Fibroblast of the aortic adventitia (primary cell): ENCODE results near the gene DNAJC12. TPM values are rescaled to one million over a fixed set of nuclear protein-coding genes. Genes with fewer than 3 reads are reported as not detected.
"Not testable (repeated sequence)": the region's sequence is repeated elsewhere in the genome, so short reads cannot be mapped to it uniquely, and the experiment has no call there.

Source experiments
- DNase-seq: peaks from one replicate; pipeline ENCODE4 v3.0.0-alpha.2; 2010; ENCODE audit warnings: low read depth
- H3K4me3 ChIP-seq: 2 replicates; pipeline ENCODE4 v1.5.1; 2011; ENCODE audit warnings: low read depth, mild to moderate bottlenecking, control low read depth, low read length, moderate library complexity
- CTCF ChIP-seq: IDR thresholded peaks from 2 replicates; pipeline ENCODE4 v1.5.1; 2011; ENCODE audit warnings: mild to moderate bottlenecking, low read length, control low read depth, inconsistent platforms; ENCODE audit not compliant: insufficient read depth
- total RNA-seq: library from RNA; depleted of rRNA; stranded (reverse); fragments of >200 nt; gene quantifications from 2 replicates; pipeline ENCODE4 v1.2.3, GENCODE V29; 2012; ENCODE audit warnings: low replicate concordance

The DNAJC12 gene
- total RNA-seq, 1 donor: 1.1 TPM

GRCh38 chr10:67784474-67784873 is 53.5 kb downstream of the DNAJC12 start:
- no peak for TF ChIP-seq CTCF
- DNase-seq: peak; percentile 72
- no peak overlapping the region for H3K4me3 ChIP-seq

- H3K4me3 ChIP-seq: no peak overlapping the region
- DNase-seq: no peak
- TF ChIP-seq CTCF: no peak
Observed at GRCh38 chr10:67783606-67784294, 54.2 kb downstream of the DNAJC12 start.

- DNase-seq: no peak
- H3K4me3 ChIP-seq: no peak overlapping the region
- no peak for TF ChIP-seq CTCF
Observed at GRCh38 chr10:67782530-67782929, 55.5 kb downstream of the DNAJC12 start.

- no peak overlapping the region for H3K4me3 ChIP-seq
- no peak for TF ChIP-seq CTCF
- DNase-seq: peak; percentile 6
Observed at GRCh38 chr10:67780759-67781538, 57.0 kb downstream of the DNAJC12 start.

GRCh38 chr10:67780204-67780621 is 57.8 kb downstream of the DNAJC12 start:
- not testable (repeated sequence) for H3K4me3 ChIP-seq, DNase-seq

GRCh38 chr10:67779465-67780203 is 58.4 kb downstream of the DNAJC12 start:
- peak; percentile 78 for TF ChIP-seq CTCF
- no peak overlapping the region for H3K4me3 ChIP-seq
- DNase-seq: peak; percentile 92

- no peak overlapping the region for H3K4me3 ChIP-seq
- DNase-seq: no peak
- no peak for TF ChIP-seq CTCF
Observed at GRCh38 chr10:67776371-67776770, 61.6 kb downstream of the DNAJC12 start.
